Erythroblast (primary cell): ENCODE results near the gene ALDH18A1.

Experiments
- DNase-seq, 2 experiments: peaks; one replicate each; lab custom pipeline; 2025; lab: John Stamatoyannopoulos, UW
- GATA1 ChIP-seq: IDR thresholded peaks from 2 replicates; pipeline ENCODE4 v1.6.1; 2011; ENCODE audit warnings: low read depth, mild to moderate bottlenecking, control low read depth, low read length, moderate library complexity
- POLR2A ChIP-seq: IDR thresholded peaks from 2 replicates; pipeline ENCODE4 v1.6.1; 2011; ENCODE audit warnings: mild to moderate bottlenecking, low read length

ALDH18A1 gene

DNA sequence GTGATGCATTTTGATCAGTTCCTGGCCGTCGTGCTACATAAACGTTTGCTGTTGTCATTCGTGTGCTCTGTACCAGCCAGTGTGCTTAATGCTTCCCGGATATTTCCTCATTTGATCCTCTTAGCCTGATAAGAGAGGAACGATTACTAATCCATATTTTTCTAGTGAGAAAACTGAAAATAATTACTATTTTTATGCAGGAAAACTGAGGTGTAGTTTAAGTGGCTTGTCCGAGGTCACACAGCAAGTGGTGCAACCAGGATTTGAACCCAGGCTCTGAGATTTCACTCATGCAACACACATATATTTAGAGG, 94.7 kb downstream of the ALDH18A1 start:
- TF ChIP-seq POLR2A (no peak), GATA1 (no peak)
- DNase-seq, result no peak

DNA sequence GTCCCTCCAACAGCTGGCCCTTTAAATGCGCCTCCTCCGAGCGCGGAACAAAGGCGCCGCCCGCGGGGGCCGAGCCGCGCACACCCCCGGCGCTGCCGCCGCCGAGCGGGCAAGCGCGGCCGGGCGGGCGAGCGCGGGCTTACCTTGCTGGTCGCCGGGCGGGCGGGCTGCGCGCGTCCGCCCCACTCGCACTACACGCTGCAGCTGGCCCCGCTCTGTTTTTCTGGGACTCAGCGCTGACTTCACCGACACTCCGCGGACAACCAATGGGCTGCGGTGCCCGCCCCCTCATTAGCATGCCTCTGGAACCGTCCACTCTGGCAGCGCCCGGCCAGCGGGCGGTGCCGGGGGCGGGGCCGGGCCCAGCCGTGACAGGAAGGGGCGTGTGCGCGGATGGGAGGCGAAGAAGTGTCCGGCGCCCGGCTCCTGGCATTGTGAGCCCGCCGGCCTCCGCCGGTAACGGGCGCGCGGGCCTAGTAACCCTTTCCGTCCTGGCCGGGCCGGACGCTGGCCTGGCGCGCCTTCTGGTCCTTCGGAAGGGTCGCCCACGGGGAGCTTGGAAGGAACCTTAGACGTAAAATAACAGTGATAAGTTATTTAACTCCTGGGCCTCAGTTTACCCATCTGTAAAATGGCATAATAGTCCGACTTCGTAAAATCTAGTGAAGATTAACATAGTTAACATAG, 95.2 kb downstream of the ALDH18A1 start, which contains the start of gene SORBS1:
Gene SORBS1, minus strand, starts transcription at position 195 of the 687 bp plus-strand sequence. CDS start 120,236 bp downstream, outside the sequence.
- DNase-seq, result peak; percentile 97 to 98
- TF ChIP-seq GATA1, result no peak
- TF ChIP-seq POLR2A, result peak; percentile 80

DNA sequence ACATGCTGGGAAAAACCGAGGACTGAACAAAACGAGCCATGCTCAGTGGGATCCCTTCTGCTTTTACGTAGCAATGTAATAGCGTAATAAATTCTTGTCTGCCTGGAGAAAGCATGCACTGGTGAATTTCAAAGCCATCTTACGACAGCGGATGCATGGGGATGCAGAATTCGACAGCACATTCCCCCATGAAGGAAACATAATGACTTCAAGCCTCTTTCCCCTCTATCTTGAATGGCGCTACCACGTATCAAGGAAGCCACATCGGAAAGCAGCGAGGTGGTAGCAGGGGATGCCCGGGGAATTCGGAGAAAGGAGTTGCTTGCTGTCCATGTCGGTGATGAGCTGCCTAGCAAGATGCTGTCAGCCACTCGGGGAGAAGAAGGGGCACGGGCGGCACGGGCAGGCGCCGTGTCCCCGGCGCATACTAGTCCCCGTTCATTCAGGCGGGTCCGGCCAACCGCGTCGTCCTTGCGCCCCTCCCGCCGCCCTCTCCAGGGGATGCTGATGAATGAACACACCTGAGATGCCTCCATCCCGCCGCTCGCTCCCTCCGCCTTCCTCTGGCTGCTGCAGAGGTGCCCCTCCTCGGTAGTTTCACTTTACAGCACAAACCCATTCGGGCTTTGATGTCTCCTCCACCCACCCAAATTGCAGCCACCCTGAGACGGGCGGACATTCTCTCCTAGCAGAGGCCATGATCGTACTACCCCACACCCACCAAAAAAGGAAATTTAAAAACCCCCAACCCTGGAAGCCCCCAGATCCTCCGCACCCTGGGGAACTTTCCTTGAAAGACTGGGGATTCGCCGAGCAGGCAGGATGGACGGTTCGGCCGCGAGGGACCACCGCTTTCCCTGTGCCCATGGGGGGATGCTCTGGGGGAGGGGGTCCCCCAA, 96.0 kb downstream of the ALDH18A1 start:
- TF ChIP-seq GATA1 (no peak), POLR2A (no peak)
- DNase-seq, result peak; percentile 54 to 73

DNA sequence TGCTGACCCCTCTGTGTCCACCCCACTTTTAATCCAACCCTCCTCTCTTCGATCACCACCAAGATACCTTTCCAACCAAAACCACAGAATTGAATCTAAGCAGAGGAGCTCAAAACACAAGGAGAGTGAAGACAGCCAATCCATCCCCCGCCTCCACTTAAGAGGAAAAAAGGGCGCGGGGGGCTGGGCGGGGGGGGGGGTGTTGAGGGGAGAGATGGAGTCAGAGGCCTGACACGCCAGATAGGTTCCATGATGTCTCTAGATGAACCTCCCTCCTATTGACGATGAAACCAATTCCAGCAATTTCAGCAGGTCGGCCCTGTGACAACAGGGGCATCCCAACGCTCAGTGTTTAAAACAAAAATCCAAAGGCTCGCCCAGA, 96.6 kb downstream of the ALDH18A1 start:
- TF ChIP-seq GATA1 (no peak), POLR2A (no peak)
- DNase-seq, result no peak

DNA sequence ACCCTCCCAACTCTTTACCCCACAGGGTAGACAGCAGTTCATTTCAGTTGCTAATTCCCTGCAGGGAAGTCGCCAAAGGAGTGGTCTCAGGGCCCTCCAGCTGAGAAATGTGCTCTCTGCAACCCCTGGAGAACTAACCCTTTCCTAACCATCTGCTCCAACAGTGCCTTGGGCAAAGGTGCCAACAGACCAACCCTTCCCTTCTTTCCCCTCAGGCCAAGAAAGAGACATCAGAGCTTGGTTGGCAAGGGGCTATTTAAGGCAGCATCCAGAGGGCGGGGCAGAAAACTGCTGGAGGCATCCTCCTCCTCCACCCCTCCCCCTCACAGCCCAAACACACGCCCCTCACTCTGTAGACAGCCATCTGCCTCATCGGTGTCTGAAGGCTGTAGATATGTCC, 97.0 kb downstream of the ALDH18A1 start:
- TF ChIP-seq POLR2A (no peak), GATA1 (no peak)
- peak; percentile 56 to 70 for DNase-seq

DNA sequence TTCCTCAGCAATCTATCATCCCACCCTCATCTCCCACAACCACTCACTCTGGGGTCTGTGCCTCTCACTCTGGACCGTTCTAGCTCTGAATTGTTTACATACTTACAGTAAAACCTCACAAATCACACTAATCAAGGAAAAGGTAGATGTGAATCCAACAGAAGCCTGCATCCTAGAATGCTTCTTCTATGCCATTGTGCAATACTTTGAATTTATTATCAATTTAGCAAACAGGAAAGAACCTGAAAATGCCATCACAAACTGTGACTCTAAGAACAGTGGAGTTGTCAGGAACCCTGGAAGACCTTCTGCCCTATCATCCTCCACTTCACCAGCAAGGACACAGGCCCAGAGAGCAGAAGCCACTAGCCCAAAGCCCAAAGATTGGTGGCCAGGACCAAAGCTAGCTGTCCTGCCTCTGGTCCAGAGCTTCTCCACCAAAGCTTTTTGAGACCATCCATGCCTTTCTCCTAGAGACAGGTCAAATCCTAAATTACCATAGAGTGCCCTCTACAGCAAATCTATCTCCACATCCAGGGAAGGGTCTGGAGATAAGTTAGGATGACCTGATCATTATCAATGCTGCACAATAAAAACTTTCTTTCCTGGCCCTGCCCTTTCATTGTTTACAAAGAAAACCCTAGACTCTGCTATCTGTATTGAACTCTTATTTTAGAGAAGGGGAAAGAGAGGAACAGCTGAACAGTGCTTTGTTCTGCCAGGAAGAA, 97.8 kb downstream of the ALDH18A1 start:
- DNase-seq, result no peak
- TF ChIP-seq GATA1, result no peak
- TF ChIP-seq POLR2A, result no peak

DNA sequence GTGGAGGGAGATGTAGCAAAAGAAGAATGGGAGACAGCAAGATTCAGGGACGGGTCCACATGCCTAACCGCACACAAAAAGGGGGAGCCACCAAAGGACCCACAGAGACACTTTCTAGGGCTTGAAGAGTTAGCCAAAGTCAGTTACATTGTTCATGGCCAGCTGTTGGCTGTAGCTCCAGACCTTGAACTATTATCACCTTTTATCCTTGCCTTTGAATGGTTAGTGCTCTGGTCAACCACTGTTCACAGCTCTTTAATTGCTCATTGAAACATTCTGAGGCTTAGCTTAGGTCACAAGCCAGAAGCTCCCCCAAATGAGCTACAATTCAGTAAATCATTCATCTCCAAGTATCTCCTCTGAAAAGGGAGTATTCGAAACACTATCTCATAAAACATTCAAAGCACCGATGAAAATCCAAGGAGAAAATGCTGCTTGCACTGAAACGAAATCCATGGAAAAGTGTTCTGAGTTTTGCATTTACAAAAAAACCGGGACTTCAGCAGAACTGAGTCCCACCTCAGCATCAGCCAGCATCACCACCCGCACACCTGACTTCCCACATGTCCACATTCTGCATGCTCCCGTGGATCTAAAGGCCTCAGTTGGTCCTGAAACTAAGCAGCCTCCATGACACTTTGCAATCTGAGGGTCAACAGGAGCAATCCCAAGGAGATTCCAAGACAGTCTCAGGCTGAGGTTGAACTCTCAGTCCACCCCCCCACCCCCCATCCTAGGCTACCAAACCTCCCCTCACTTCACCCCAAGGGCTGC, 99.3 kb downstream of the ALDH18A1 start:
- TF ChIP-seq POLR2A, result no peak
- no peak for TF ChIP-seq GATA1
- no peak for DNase-seq
